ENCODE data around the gene UGP2. TPM values are rescaled to one million over a fixed set of nuclear protein-coding genes. Genes with fewer than 3 reads are reported as not detected.

The UGP2 gene
- polyA plus RNA-seq, 3 donors = 22.3 to 71.8 (median 49.9) TPM

GRCh38 chr2:63898839-63899238 lies 57.1 kb downstream of the UGP2 start:
- Mint-ChIP-seq H3K36me3 (peaks cover 68 to 90% of the 10 kb centered on the region in 2 donors), H3K27ac (no peak overlapping the region), H3K4me3 (no peak overlapping the region), H3K27me3 (ENCODE audit: low read depth in 3 of 3) (peaks cover 0 to 1% (median 0%) of the 10 kb centered on the region in 3 donors), H3K9me3 (peaks cover 3 to 24% (median 14%) of the 10 kb centered on the region in 7 donors), H3K4me1 (no peaks in the 10 kb centered on the region)
- H2AFZ ChIP-seq (ENCODE audit: insufficient read depth, low read depth, low read length, poor library complexity, severe bottlenecking) = no peak overlapping the region
- DNase-seq = no peak
- no peaks in the 10 kb centered on the region for H3K4me1 ChIP-seq (ENCODE audit: control insufficient read depth in 1 of 2, insufficient read depth in 2 of 2, low read length in 2 of 2)
- WGBS (ENCODE audit: insufficient coverage) = 100% methylated on average over 1 of the region's 5 CpGs
- TF ChIP-seq CTCF (IDR thresholded peaks at IDR 0.05) = no peak
- H4K20me1 ChIP-seq (ENCODE audit: insufficient read depth, low read length) = no peaks in the 10 kb centered on the region
- H3K9ac ChIP-seq (ENCODE audit: insufficient read depth, low read length, poor library complexity, severe bottlenecking) = no peak overlapping the region
- H3K27ac ChIP-seq (ENCODE audit: low read depth in 1 of 2, low read length in 2 of 2) = no peak overlapping the region
- peaks cover 69 to 100% of the 10 kb centered on the region in 2 donors for H3K36me3 ChIP-seq (replicated peaks in 1 of 2; ENCODE audit: control insufficient read depth in 1 of 2, insufficient read depth in 2 of 2, low read length in 2 of 2)
- no peaks in the 10 kb centered on the region for H3K27me3 ChIP-seq (ENCODE audit: control insufficient read depth in 2 of 2, insufficient read depth in 2 of 2, low read length in 2 of 2)
- H3K4me2 ChIP-seq (replicated peaks; ENCODE audit: extremely low read depth, low read length, poor library complexity, severe bottlenecking) = no peak overlapping the region
- intact Hi-C loops (cut with micrococcal nuclease) = no loop called here
- H3K79me2 ChIP-seq (ENCODE audit: insufficient read depth, low read length) = no peaks in the 10 kb centered on the region
- no peak overlapping the region for H3K4me3 ChIP-seq (replicated peaks in 1 of 3; ENCODE audit: low read depth in 2 of 3, low read length in 3 of 3)
- H3K9me3 ChIP-seq (replicated peaks in 1 of 2; ENCODE audit: control insufficient read depth in 1 of 2, insufficient read depth in 1 of 2, low read length in 2 of 2) = peaks cover 11 to 12% of the 10 kb centered on the region in 2 donors

- Histone ChIP-seq H3K4me1 (ENCODE audit: control insufficient read depth in 1 of 2, insufficient read depth in 2 of 2, low read length in 2 of 2) (no peaks in the 10 kb centered on the region), H4K20me1 (ENCODE audit: insufficient read depth, low read length) (no peaks in the 10 kb centered on the region), H3K9ac (ENCODE audit: insufficient read depth, low read length, poor library complexity, severe bottlenecking) (no peak overlapping the region), H3K4me2 (replicated peaks; ENCODE audit: extremely low read depth, low read length, poor library complexity, severe bottlenecking) (no peak overlapping the region), H3K4me3 (replicated peaks in 1 of 3; ENCODE audit: low read depth in 2 of 3, low read length in 3 of 3) (no peak overlapping the region), H2AFZ (ENCODE audit: insufficient read depth, low read depth, low read length, poor library complexity, severe bottlenecking) (no peak overlapping the region), H3K27me3 (ENCODE audit: control insufficient read depth in 2 of 2, insufficient read depth in 2 of 2, low read length in 2 of 2) (no peaks in the 10 kb centered on the region), H3K9me3 (replicated peaks in 1 of 2; ENCODE audit: control insufficient read depth in 1 of 2, insufficient read depth in 1 of 2, low read length in 2 of 2) (peaks cover 11 to 12% of the 10 kb centered on the region in 2 donors), H3K79me2 (ENCODE audit: insufficient read depth, low read length) (no peaks in the 10 kb centered on the region), H3K36me3 (replicated peaks in 1 of 2; ENCODE audit: control insufficient read depth in 1 of 2, insufficient read depth in 2 of 2, low read length in 2 of 2) (peaks cover 64 to 100% of the 10 kb centered on the region in 2 donors), H3K27ac (ENCODE audit: low read depth in 1 of 2, low read length in 2 of 2) (no peak overlapping the region)
- DNase-seq = no peak
- Mint-ChIP-seq H3K4me3 (no peak overlapping the region), H3K4me1 (no peaks in the 10 kb centered on the region), H3K9me3 (peaks cover 5 to 27% (median 17%) of the 10 kb centered on the region in 7 donors), H3K27ac (no peak overlapping the region), H3K27me3 (ENCODE audit: low read depth in 3 of 3) (peaks cover 0 to 1% (median 0%) of the 10 kb centered on the region in 3 donors), H3K36me3 (peaks cover 65 to 89% of the 10 kb centered on the region in 2 donors)
- no peak for TF ChIP-seq CTCF (IDR thresholded peaks at IDR 0.05)
- WGBS (ENCODE audit: insufficient coverage) = 100% methylated on average over 1 of the region's 1 CpG
- intact Hi-C loops (cut with micrococcal nuclease) = no loop called here
Observed at GRCh38 chr2:63899639-63900038, 57.9 kb downstream of the UGP2 start.
